ENCODE measurements around the gene DIP2A.

The DIP2A gene

GRCh38 chr21:46458315-46459023, at the start of gene DIP2A:
Gene DIP2A, plus strand, starts transcription at chr21:46458891. Its CDS starts 241 bp downstream, at chr21:46459132.
- in situ Hi-C loops (cut with HindIII; ENCODE audit: low pct_unique_long_range_greater_than_20kb, low sequenced_read_pairs) = no loop called here
- DNase-seq (ENCODE audit: low read depth in 1 of 2, low spot score in 1 of 2) = peak; percentile 98 to 100
- TF ChIP-seq JUND (IDR thresholded peaks at IDR 0.05; ENCODE audit: low read depth) = no peak

- no peak for TF ChIP-seq JUND (IDR thresholded peaks at IDR 0.05; ENCODE audit: low read depth)
- in situ Hi-C loops (cut with HindIII; ENCODE audit: low pct_unique_long_range_greater_than_20kb, low sequenced_read_pairs) = no loop called here
- no peak for DNase-seq (ENCODE audit: low read depth in 1 of 2, low spot score in 1 of 2)
Observed at GRCh38 chr21:46409641-46410406, 48.9 kb upstream of the DIP2A start.

GRCh38 chr21:46410516-46410915, 48.2 kb upstream of the DIP2A start:
- TF ChIP-seq JUND (IDR thresholded peaks at IDR 0.05; ENCODE audit: low read depth) = no peak
- no peak for DNase-seq (ENCODE audit: low read depth in 1 of 2, low spot score in 1 of 2)
- in situ Hi-C loops (cut with HindIII; ENCODE audit: low pct_unique_long_range_greater_than_20kb, low sequenced_read_pairs) = no loop called here

- in situ Hi-C loops (cut with HindIII; ENCODE audit: low pct_unique_long_range_greater_than_20kb, low sequenced_read_pairs) = no loop called here
Observed at GRCh38 chr21:46411236-46411635, 47.5 kb upstream of the DIP2A start.

GRCh38 chr21:46411691-46412090, 47.0 kb upstream of the DIP2A start:
- in situ Hi-C loops (cut with HindIII; ENCODE audit: low pct_unique_long_range_greater_than_20kb, low sequenced_read_pairs) = no loop called here
- no peak for TF ChIP-seq JUND (IDR thresholded peaks at IDR 0.05; ENCODE audit: low read depth)
- DNase-seq (ENCODE audit: low read depth in 1 of 2, low spot score in 1 of 2) = no peak

More at GRCh38 chr21:46411236-46411635, 47.5 kb upstream of the DIP2A start:
- no peak for DNase-seq (ENCODE audit: low read depth in 1 of 2, low spot score in 1 of 2)
- no peak for TF ChIP-seq JUND (IDR thresholded peaks at IDR 0.05; ENCODE audit: low read depth)

GRCh38 chr21:46412521-46413364, 45.9 kb upstream of the DIP2A start:
- in situ Hi-C loops (cut with HindIII; ENCODE audit: low pct_unique_long_range_greater_than_20kb, low sequenced_read_pairs) = no loop called here
- no peak for TF ChIP-seq JUND (IDR thresholded peaks at IDR 0.05; ENCODE audit: low read depth)
- no peak for DNase-seq (ENCODE audit: low read depth in 1 of 2, low spot score in 1 of 2)

- no peak for TF ChIP-seq JUND (IDR thresholded peaks at IDR 0.05; ENCODE audit: low read depth)
- in situ Hi-C loops (cut with HindIII; ENCODE audit: low pct_unique_long_range_greater_than_20kb, low sequenced_read_pairs) = no loop called here
- DNase-seq (ENCODE audit: low read depth in 1 of 2, low spot score in 1 of 2) = no peak
Observed at GRCh38 chr21:46413365-46413696, 45.4 kb upstream of the DIP2A start.

GRCh38 chr21:46414965-46415275, 43.8 kb upstream of the DIP2A start:
- TF ChIP-seq JUND (IDR thresholded peaks at IDR 0.05; ENCODE audit: low read depth) = no peak
- in situ Hi-C loops (cut with HindIII; ENCODE audit: low pct_unique_long_range_greater_than_20kb, low sequenced_read_pairs) = no loop called here

GRCh38 chr21:46416551-46416950, 42.1 kb upstream of the DIP2A start:
- DNase-seq (ENCODE audit: low read depth in 1 of 2, low spot score in 1 of 2) = no peak
- TF ChIP-seq JUND (IDR thresholded peaks at IDR 0.05; ENCODE audit: low read depth) = no peak
- in situ Hi-C loops (cut with HindIII; ENCODE audit: low pct_unique_long_range_greater_than_20kb, low sequenced_read_pairs) = no loop called here

More at GRCh38 chr21:46414965-46415275, 43.8 kb upstream of the DIP2A start:
- DNase-seq (ENCODE audit: low read depth in 1 of 2, low spot score in 1 of 2) = no peak

- no peak for DNase-seq (ENCODE audit: low read depth in 1 of 2, low spot score in 1 of 2)
- TF ChIP-seq JUND (IDR thresholded peaks at IDR 0.05; ENCODE audit: low read depth) = no peak
- in situ Hi-C loops (cut with HindIII; ENCODE audit: low pct_unique_long_range_greater_than_20kb, low sequenced_read_pairs) = no loop called here
Observed at GRCh38 chr21:46418265-46418946, 40.3 kb upstream of the DIP2A start.

GRCh38 chr21:46420241-46421190, 38.2 kb upstream of the DIP2A start:
- peak in 1 of 2 experiments; percentile 33 for DNase-seq (ENCODE audit: low read depth in 1 of 2, low spot score in 1 of 2)
- no peak for TF ChIP-seq JUND (IDR thresholded peaks at IDR 0.05; ENCODE audit: low read depth)
- in situ Hi-C loops (cut with HindIII; ENCODE audit: low pct_unique_long_range_greater_than_20kb, low sequenced_read_pairs) = no loop called here
